Upper lobe of left lung (tissue), 6 donors: ENCODE results near the gene GALNT13. TPM values are rescaled to one million over a fixed set of nuclear protein-coding genes. Genes with fewer than 3 reads are reported as not detected.

Source experiments
- ATAC-seq, 2 donors: fragments of 200-7000 bp; cut with Tn5 transposase; one replicate each; pipeline ENCODE4 v1.9.1; 2022; ENCODE audit warnings: mild to moderate bottlenecking in 2 of 2, moderate library complexity in 2 of 2; ENCODE audit not compliant: low FRiP score in 2 of 2
- DNase-seq, 2 donors: peaks; one replicate each; pipeline ENCODE4 v3.0.0-alpha.2; 2019 to 2020
- H3K27ac ChIP-seq, 4 donors: fragments of 200-600 bp; sonication (generic); one replicate each; pipeline ENCODE4 v1.5.1; 2016 to 2019
- H3K27me3 ChIP-seq, 4 donors: fragments of 200-600 bp; sonication (generic); one replicate each; pipeline ENCODE4 v1.5.1; 2017 to 2019
- H3K36me3 ChIP-seq, 4 donors: fragments of 200-600 bp; sonication (generic); one replicate each; pipeline ENCODE4 v1.5.1; 2016 to 2019
- H3K4me1 ChIP-seq, 4 donors: fragments of 200-600 bp; sonication (generic); one replicate each; pipeline ENCODE4 v1.5.1; 2018 to 2019
- H3K4me3 ChIP-seq, 4 donors: fragments of 200-600 bp; sonication (generic); one replicate each; pipeline ENCODE4 v1.5.1; 2017 to 2019; ENCODE audit warnings: mild to moderate bottlenecking in 2 of 4, moderate library complexity in 1 of 4
- H3K9me3 ChIP-seq, 4 donors: fragments of 200-600 bp; sonication (generic); one replicate each; pipeline ENCODE4 v1.5.1; 2018 to 2019
- EP300 ChIP-seq, 4 donors: sonication (generic); formaldehyde crosslinking; IDR thresholded peaks; one replicate each; pipeline ENCODE4 v1.5.1; 2017; ENCODE audit warnings: antibody characterized with exemption in 4 of 4, control low read depth in 2 of 4
- POLR2A ChIP-seq, 4 donors: fragments of 450-650 bp; IDR thresholded peaks; one replicate each; pipeline ENCODE4 v1.5.1; 2016 to 2017; ENCODE audit warnings: antibody characterized with exemption in 4 of 4, mild to moderate bottlenecking in 2 of 4
- POLR2AphosphoS5 ChIP-seq, 2 donors: sonication (generic); formaldehyde crosslinking; IDR thresholded peaks; one replicate each; pipeline ENCODE4 v1.5.1; 2017; ENCODE audit warnings: antibody characterized with exemption in 2 of 2
- WGBS, 2 donors: methylation state at CpG; one replicate each; pipeline ENCODE4 v1.1.5; 2017 to 2018; 5-methylcytosine and 5-hydroxymethylcytosine counted together
- total RNA-seq, 6 donors: library from RNA; depleted of rRNA in 4 of 6; stranded (reverse); fragments of >200 nt in 4 of 6; gene quantifications; one replicate each; pipeline versions ENCODE4 v1.1.0 to v1.2.1, GENCODE V29; 2016 to 2021
- TF ChIP-seq, protein P1 (sequence below), 6 experiments: fragments of 450-650 bp in 4 of 6; fragments of 200-600 bp in 2 of 6; sonication (generic) in 2 of 6; IDR thresholded peaks; one replicate each; pipeline ENCODE4 v1.5.1; 2016 to 2019; ENCODE audit warnings: antibody characterized with exemption in 6 of 6
- donor health status: DM: no; HTN: no; CAD: no; lungs with moderate emphysema.
- donor health status: DM: no; HTN: yes; CAD: no; lungs with severe emphysema.

GALNT13 gene
- total RNA-seq, 6 donors from 2014 or later, result 1.6 to 4.1 (median 2.8) TPM

DNA sequence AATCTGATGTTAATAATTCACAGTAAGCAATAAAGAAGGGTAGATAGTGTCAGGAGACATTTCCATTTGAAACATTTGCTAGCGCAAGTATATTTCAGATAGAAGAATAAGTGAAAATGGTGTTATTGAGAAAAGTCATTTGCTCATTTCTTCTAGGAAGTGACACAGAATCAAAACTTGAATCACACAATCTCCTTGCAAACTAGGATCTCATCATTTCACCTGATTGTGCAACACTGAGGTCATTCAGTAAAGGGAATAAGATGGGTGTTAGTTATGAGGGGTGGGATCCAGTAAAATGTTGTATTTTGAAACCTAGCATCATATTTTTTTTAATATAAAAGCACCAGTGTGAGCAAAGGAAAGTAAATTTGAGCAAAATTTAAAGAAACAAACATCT is 618.8 kb downstream of the GALNT13 start:
- Histone ChIP-seq H3K4me1 (peaks cover 0 to 6% (median 2%) of the 10 kb centered on the region in 4 donors), H3K27me3 (no peaks in the 10 kb centered on the region), H3K9me3 (no peaks in the 10 kb centered on the region), H3K27ac (no peak overlapping the region), H3K36me3 (no peaks in the 10 kb centered on the region), H3K4me3 (no peak overlapping the region)
- ATAC-seq, result no peak
- TF ChIP-seq POLR2AphosphoS5 (IDR thresholded peaks at IDR 0.05) (no peak), EP300 (IDR thresholded peaks at IDR 0.05) (no peak), POLR2A (IDR thresholded peaks at IDR 0.05) (no peak)
- TF ChIP-seq, protein P1, sequence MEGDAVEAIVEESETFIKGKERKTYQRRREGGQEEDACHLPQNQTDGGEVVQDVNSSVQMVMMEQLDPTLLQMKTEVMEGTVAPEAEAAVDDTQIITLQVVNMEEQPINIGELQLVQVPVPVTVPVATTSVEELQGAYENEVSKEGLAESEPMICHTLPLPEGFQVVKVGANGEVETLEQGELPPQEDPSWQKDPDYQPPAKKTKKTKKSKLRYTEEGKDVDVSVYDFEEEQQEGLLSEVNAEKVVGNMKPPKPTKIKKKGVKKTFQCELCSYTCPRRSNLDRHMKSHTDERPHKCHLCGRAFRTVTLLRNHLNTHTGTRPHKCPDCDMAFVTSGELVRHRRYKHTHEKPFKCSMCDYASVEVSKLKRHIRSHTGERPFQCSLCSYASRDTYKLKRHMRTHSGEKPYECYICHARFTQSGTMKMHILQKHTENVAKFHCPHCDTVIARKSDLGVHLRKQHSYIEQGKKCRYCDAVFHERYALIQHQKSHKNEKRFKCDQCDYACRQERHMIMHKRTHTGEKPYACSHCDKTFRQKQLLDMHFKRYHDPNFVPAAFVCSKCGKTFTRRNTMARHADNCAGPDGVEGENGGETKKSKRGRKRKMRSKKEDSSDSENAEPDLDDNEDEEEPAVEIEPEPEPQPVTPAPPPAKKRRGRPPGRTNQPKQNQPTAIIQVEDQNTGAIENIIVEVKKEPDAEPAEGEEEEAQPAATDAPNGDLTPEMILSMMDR (IDR thresholded peaks at IDR 0.05), result no peak
- DNase-seq, result no peak
- WGBS, 2 donors, result 94 to 100% methylated on average over 1 of the region's 1 CpG

DNA sequence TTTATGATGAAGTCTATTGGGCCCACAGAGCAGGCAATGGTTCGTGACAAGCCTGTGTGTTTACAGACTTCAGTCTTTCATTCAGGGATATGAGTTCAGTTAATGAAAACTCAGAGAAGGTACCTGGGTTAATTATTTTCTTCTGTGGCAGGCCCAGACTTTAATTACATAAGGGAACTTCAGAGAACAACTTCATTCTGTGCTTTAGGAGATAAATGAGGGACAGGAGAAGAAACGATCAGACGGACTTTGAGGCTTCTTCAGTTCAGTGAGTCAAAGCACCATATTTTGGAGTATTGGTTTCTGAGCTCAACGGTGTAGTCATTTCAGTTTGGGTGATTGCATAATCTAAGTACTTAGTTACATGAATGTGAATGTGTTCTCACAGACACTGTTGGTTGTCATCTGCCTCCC is 623.7 kb downstream of the GALNT13 start:
- no peaks in the 10 kb centered on the region for H3K36me3 ChIP-seq
- H3K4me1 ChIP-seq, result no peaks in the 10 kb centered on the region
- DNase-seq (no peak), ATAC-seq (no peak)
- 66 to 79% methylated on average over 4 of the region's 4 CpGs for WGBS, 2 donors
- no peak overlapping the region for H3K27ac ChIP-seq
- H3K4me3 ChIP-seq, result no peak overlapping the region
- TF ChIP-seq EP300 (IDR thresholded peaks at IDR 0.05) (no peak), POLR2A (IDR thresholded peaks at IDR 0.05) (no peak), POLR2AphosphoS5 (IDR thresholded peaks at IDR 0.05) (no peak)
- TF ChIP-seq, protein P1 (IDR thresholded peaks at IDR 0.05), result no peak
- H3K9me3 ChIP-seq, result no peaks in the 10 kb centered on the region
- H3K27me3 ChIP-seq, result no peaks in the 10 kb centered on the region

DNA sequence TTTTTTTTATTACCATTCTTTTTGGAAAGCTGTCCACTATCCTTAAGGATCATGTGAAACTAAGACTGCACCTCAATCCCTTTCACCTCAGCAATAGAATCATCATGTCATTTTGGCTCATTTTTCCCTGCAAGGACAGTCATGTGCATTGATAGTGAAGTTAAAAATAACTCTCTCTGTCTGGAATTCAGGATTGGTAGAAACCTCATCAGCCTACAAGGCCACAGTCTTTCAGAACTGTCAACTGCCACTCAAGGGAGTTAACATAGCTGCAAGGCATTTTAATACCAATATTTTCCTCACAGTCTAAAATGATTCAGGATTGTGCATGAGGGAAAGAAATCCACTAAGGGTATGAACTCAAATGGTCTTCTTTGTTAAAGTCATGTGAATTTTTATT is 625.3 kb downstream of the GALNT13 start:
- DNase-seq (no peak), ATAC-seq (no peak)
- Histone ChIP-seq H3K4me1 (no peaks in the 10 kb centered on the region), H3K9me3 (no peaks in the 10 kb centered on the region), H3K27ac (no peak overlapping the region), H3K4me3 (no peak overlapping the region), H3K36me3 (no peaks in the 10 kb centered on the region), H3K27me3 (no peaks in the 10 kb centered on the region)
- TF ChIP-seq, protein P1 (IDR thresholded peaks at IDR 0.05), result no peak
- TF ChIP-seq POLR2A (IDR thresholded peaks at IDR 0.05) (no peak), EP300 (IDR thresholded peaks at IDR 0.05) (no peak), POLR2AphosphoS5 (IDR thresholded peaks at IDR 0.05) (no peak)
